Cerebellar cortex (tissue), 1 donor: ENCODE data around the gene ZNF536.
"Not testable (repeated sequence)": the region's sequence is repeated elsewhere in the genome, so short reads cannot be mapped to it uniquely, and the experiment has no call there.

ENCODE experiments used
- DNase-seq: peaks from one replicate; pipeline ENCODE4 v3.0.0-alpha.2; 2015; ENCODE audit warnings: low spot score

Gene ZNF536

DNA sequence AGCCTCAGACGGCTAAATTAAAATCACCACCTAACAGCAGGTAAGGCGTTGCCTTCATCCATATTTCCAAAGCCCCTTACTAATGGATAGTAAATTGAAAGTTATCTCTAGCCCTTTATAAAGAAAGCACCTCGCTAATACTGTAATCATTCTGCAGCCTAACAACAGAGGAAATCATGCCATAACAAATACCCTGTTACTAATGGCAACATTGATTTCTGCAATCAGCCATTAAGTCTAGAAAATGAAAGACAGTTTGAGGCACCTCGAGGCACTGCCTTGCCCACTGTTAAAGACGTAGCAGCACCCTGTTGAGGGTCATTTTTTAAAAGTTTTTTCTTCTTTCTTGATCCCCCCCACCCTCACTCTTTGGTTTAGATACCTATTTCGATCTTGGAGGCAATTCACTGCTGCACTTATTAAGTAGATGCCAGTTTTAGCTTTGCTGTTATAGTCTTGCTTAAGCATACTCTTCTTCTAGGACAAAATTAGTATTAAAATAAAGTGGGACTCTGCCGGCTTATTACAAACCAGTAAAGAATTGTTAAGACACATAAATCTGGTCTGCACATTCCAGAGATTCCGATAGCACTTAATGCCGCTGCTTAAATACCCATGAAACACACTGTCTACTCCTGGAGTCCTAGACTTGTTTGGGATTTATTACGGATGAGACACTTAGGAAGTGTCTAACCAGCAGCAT is 74.8 kb downstream of the ZNF536 start:
- DNase-seq: no peak

DNA sequence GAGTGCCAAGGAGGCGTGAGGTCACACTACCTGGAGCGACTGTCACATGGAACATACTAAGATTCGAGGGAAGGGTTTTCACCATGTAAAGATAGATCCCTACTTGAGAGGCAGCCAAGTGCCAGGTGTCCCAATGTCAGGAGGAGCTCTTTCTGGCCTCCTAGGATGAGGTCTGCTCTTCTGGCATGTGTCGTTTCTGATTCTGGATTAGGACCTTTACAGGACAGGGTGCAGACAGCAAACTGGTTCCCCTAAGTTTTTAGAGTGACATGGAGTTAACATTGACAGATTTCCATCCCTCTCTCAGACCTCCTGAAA is 75.3 kb downstream of the ZNF536 start:
- peak; percentile 46 for DNase-seq

DNA sequence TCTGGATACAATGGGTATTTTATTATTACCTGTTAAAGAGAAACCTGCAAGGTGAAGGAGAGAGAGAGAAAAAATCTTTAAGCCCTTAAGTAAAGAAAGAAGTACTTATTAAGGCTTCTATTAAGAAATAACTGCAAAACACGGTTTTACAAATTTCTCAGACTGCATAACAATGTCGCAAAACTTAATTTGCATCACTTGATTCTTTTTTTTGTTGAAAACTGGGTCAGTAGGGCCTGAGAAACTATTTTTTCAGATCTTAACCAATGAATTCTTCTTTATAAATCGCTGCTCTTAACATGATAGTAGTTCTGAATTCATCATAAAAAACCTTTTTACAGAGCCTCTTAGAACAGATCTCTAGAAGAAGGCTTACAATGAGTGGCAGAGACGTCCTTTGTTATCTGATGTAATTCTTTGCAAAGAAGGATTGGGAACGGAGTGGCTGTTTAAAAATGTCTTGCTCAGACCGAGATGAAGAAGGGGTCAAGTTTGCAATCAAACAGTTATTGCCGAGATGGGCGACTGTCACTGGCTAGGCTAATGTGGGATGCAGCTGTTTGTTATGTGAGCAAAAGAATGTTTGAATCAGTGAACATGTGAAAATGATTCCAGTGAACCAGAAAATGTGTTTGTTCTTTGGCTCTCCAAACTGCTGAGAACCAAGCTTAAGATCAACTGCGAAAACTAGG is 76.3 kb downstream of the ZNF536 start:
- DNase-seq: no peak

DNA sequence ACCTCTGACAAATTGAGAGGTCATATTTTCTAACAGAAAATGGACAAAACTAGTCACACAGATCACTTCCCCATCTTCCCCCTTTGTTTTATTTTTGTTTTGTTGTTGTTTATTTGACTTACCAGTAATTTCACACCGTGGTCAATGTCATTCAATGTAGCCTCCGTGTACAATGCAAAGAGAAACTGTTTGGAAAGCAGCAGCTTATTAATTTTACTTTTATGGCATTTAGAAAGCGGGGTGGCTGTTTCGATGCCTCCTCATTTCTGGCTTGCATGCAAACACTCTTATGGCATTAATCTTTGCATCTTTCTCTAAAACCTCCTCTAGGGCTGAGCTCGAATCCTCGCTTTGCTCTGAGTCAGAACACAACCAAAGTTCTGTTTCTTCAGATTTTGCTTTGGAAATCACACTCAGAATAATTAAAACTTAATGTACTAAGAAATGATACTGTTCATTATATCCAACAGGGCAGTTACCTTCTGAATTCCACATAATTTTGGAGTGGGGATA is 77.0 kb downstream of the ZNF536 start:
- DNase-seq: no peak

DNA sequence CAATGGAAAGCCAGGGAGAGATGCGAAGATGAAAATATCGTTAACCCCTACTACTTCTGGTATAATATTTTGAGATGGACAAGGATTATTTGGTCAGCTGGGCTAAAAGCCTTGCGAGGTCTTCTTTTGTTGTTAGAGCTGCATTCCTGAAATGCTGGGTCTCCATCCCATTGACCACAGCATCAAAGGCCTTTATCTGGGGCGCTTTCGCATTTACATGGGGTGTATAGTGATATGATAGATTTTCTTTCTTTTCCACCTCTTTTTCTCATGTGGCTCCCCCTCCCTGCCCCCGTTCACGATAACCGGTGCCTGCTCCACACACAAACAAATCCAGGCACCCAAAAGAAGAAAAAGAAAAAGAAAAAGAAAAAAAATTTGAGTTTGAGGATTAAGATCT is 77.5 kb downstream of the ZNF536 start:
- no peak for DNase-seq

DNA sequence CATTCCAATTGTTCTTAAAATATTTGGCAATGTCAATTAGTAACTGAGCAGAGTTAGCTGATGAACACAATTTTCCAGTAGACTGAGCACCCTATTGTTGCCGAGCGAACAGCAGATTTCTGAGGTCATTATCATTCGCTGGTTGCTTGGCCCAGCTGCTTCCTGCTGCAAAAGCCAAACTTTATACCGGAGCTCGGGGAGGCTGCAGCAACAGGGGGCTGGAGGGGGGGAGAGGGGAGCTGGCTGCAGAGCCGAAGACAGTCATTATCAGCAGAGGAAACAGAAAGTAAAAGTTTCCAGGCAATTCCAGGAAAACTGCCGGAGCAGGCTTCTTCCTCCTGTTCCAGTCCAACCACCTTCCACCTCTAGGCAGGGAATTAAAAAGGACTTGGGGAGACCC is 77.9 kb downstream of the ZNF536 start:
- DNase-seq: peak; percentile 44

DNA sequence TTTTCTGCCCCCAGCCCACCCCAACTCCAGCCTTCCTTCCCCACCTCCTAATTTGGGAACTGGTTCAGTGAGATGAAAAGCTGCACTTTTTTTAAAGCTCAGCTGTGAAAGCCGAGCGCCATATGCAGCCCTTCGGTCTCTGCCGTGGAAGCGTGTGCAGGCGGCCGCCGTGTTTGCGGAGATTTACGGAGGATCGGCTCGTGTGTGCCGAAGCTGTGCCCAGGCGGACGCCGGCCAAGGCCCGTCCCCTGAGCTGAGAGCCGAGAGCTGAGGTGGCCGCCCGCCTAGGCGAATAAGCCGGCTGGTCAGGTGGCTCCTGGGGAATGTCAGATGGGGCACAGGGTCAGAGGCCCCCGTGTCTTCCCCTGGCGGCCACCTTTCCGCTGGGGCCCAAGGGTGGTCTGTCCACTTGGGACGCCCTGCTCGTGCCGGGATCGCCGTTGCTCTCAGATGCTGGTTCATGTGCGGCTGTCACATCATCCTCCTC is 78.7 kb downstream of the ZNF536 start:
- DNase-seq: peak; percentile 44

DNA sequence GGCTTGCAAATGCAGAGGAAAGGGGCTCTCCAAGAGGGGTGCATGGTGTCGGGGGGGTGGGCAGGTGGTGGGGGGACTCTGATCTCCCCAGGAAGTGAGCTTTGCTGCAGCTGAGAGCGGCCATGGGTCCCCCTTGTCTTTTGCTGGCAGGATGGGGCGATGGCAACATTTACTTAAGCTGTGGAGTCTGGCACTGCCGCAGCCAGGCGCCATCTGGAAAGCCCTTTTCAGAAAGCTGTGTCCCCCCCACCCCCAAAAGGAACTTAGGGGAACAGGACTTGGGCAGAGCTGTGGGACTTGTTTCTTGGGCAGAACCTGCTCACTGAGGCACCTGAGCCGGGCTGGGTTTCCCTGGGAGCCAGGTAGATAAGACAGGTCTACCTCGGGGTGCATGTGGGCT is 80.7 kb downstream of the ZNF536 start:
- no peak for DNase-seq

DNA sequence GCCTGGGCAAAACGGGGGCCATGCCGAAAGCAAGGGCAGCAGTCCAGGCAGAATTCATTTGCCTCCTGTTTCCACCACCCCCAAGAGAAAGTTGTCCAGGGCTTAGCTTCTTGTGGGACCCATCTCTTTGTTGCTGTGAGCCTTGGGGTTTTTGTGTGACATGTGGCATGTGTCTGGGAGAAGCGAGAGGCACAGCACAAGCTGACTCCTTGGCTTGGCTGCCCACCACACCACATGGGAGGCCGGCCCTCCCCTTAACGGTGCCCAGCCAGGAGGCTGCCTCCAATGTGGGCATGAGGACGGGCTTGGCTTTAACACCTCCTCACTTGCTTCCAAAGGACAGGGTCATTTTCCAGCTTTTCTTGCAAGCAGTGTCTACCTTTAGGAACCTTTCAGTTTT is 81.6 kb downstream of the ZNF536 start:
- DNase-seq: peak; percentile 69

DNA sequence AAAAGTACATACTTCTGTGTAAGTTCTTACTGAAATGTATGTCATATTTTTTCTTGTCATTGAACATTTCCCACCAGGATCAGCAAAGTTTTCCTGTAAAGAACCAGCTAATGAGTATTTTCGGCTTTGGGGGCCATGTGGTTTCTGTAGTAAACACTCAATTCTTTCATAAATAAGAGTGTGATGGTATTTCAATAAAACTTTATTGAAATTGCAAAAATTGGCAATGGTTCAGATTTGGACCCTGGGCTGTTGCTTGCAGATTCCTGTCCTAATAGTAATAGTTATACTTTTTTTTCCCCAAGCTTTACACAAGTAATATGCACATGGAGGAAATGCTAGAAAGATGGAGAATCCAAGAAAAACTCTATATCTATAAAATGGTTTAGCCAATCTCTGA is 83.7 kb downstream of the ZNF536 start:
- DNase-seq: no peak

DNA sequence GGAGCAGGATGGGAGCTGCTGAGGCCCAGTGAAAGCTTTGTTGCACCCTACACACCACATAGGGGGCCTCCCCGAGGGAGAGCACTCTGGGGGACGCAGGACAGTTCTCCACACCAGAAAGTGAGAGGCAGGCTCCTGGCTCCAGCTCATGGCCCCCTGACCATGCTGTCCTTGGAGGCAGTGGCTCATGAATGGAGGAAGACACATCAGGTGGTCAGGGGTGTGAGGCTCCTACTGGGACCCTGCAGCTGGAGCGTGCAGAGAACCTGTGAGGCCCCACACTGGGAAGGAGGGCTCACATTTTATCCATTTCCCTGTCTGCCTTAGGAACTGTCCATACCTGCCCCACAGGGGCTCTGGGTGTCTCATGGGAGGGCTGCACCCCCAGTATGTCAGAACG is 85.3 kb downstream of the ZNF536 start:
- DNase-seq: no peak

DNA sequence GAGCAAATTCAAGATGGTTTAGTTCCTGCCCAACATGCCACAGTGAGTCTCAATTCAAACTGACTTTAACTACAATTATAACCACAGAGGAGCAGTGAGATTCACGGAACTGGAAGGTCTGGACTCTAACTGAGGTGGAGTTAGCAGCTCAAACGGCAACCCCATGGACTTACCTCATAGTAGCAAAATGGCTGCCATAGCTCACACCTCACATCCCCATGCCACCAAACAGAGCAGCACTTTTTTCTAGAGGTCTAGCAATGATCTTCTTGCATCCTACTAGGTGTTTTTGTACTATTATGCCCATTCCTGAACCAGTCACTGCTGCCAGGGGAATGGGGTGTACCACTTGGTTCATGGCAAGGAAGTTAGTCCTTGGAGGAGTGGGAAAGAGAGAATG is 87.7 kb downstream of the ZNF536 start:
- no peak for DNase-seq

DNA sequence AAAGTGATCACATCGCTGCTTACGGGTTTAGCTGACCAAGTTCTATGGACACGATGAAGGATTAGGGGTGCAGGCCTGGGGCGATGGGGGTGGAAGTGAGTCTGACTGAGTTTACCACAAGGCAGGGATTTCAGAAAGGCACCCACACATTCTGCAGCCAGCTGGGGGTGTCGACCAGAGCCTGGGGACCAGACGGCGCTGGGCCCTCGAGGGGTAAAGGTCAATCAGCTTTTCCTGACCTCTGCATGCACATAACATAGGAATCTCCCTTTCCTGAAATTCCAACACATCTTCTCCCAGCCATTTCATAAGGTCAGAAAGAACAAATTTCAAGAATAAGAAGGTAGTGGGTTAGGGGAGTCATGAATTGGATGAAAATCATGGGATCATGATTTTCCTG is 92.0 kb downstream of the ZNF536 start:
- no peak for DNase-seq

DNA sequence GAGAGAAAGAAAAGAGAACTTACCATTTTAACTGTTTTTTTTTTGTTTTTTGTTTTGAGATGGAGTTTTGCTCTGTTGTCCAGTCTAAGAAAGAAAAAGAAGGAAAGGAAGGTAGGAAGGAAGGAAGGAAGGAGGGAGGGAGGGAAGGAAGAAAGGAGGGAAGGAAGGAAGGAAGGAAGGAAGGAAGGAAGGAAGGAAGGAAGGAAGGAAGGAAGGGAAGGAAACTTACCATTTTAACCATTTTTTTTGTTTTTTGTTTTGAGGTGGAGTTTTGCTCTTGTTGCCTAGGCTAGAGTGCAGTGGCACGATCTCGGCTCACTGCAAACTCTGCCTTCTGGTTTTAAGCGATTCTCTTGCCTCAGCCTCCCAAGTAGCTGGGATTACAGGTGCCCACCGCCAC is 94.4 kb downstream of the ZNF536 start:
- DNase-seq: not testable (repeated sequence)

DNA sequence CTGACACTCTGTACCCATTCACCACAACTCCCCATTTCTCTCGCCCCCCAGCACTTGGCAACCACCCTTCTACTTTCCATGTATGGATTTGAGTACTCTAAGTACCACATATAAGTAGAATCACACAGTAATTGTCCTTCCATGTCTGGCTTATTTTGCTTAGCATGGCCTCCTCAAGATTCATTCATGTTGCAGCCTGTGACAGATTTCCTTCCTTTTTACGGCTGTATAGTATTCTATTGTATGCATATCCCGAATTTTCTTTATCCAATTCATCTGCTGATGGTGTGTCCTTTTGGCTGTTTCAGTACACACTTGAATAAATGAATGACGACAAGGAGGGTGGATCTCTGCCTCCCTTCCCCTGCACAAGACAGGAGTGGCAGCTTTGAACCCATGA is 95.1 kb downstream of the ZNF536 start:
- DNase-seq: no peak

DNA sequence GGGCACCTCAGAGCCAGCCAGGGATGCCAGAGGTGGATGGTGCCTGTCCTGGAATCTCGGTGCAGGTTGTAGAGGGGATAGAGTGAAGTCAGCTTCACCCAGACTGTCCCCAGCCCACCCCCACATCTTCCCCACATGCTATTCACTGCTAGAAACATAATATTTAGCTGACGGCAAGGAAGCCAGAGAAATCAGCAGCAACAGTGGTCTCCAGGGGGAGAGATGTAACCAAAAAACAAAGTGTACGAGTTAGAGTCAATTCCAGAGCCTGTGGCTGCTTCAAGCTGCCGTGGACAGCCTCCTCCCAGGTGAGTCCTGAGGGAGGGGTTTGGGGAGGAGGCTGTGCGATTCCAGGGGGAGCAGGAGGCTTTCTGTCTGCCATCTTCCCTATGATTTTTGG is 97.6 kb downstream of the ZNF536 start:
- no peak for DNase-seq

DNA sequence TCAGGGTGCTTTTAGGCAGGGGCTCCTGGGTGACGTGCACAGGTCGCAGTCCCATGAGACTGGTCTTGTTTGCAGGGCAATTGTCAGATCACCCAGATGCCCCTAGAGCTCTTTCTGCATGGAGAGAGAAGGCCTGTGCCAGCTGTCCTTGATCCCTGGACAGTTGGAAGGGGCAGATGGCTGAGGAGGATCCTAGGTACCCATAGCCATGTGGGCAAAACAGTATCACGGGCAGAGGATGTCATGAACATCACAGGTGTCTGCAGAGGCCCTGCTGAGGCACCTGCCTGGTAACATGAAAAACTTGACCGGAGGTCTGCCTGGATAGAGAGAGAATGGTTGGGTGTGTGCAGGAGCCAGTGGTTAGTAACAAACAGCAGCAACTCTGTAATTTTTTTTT is 99.3 kb downstream of the ZNF536 start:
- peak; percentile 66 for DNase-seq

DNA sequence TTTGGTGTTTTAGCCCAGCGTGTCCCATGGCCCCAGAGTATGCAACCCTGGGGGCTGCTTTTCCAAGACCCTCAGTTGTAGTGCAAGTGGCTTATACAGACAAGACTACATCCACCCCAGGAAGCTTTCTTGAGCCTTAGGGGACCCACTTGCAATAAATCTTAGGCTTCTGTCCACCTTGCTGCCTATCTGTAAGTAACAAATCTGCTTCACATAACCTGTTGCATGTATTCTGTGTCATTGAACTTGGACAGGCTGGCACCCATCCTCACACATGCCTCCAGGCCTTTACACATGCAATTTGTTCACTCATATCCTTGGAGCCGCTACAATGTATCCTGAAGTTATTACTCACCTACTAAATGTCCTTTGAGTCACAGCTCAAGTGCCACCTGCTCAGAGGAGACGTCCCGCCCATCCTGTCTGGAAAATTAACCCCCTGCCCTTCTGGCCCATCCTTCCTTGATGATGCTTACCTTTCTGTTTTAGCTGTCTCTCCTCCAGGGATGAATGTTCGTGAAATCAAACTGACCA is 101.2 kb downstream of the ZNF536 start:
- no peak for DNase-seq

DNA sequence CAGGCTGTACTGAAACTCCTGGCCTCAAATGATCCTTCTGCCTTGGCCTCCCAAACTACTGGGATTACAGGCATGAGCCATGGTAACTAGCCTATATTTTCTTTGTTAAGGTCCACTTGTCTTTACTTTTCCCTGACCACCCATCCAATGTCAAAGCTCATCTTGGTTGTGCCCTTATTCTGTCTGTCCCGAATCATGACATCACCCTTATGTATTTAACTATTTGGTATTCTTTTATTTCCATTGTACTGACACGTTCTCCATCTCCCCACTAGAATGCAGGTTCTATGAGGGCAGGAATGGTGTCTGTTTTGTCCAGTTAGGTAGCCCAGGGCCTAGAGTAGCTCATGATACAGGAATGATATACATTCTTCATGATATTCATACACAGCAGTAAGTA is 104.8 kb downstream of the ZNF536 start:
- DNase-seq: no peak

DNA sequence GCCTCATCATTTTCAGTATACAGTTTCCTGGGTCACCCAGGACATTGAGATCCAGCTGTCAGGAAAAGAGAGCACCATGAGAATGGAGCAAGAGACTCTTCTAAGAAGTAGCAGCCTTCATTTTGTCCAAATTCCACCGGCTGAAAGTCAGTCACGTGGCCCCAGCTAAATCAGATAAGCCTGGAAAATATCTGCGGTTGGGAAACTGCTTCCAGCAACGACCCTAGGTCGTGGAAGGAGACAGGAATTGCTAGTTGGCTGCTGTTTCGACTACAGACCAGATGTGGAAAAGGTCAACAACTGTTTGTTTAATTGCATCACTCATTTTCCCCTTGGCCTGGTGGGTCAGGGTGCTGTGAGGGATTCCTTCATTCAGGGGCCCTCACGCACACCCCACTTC is 107.0 kb downstream of the ZNF536 start:
- DNase-seq: no peak

DNA sequence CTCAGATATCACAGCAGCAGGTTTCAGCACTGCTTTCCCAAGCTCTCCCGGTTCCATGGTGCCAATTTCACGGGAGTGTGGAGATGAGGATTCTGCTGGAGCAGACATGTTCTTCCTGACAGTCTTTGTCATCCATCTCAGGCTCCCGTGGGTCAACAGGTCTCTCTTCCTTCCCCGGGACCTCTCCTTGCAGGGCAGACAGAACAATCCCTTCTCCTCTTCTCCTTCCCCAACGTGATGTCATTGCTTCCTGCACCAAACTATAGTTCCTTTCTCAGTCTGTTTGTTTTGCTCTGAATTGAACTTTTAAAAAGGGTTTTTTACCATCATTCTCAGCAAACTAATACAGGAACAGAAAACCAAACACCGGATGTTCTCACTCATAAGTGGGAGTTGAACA is 107.9 kb downstream of the ZNF536 start:
- no peak for DNase-seq

DNA sequence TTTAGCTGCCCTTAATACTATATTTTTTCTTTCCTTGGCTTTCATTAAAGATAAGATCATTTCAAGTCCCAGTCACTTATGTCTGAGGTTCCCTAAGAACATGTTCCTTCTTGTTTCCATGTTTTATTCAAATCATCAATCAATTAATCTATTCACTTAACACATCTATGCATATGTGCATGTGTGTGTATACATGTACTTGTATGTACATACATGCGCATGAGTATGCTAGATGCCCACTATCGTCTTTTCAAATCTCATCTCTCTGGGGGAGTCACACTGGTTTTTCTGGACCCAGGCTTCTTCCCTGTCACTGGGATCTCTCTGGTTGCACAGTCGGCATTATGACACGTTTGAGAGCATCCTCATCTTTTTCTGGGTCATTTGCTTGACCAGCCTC is 108.9 kb downstream of the ZNF536 start:
- DNase-seq: no peak

DNA sequence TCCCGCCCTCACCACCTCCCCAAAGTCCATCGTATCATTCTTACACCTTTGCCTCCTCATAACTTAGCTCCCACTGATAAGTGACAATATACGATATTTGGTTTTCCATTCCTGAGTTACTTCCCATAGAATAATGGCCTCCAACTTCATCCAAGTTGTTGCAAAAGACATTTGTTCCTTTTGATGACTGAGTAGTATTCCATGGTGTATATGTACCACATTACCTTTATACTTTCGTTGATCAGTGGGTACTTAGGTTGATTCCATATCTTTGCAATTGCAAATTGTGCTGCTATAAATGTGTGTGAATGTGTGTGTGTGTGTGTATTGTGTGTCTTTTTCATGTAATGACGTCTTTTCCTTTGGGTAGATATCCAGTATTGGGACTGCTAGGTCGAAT is 109.6 kb downstream of the ZNF536 start:
- no peak for DNase-seq

DNA sequence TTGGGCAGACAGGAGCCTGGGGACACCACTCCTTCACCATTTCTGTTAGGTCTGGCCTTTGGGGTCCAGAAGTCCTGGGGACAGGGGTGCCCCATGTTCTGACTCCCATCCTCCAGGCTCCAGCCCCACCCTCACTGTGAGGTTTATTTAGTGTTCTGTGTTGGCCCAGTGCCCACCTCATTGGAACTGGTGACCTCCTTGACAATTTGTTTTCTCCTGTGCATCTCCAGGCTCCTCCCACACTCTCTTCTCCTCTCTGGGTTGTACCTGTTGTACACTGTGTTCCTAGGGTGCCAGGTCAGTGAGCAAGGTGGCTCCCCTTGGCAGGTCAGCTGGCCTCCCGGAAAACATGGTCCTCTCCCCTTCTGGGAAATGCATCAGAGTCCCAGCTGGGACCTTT is 110.8 kb downstream of the ZNF536 start:
- no peak for DNase-seq
